Effector CD4-positive, alpha-beta T cell (primary cell): ENCODE measurements around the gene AGBL1.

ENCODE experiments used
- DNase-seq: peaks from one replicate; pipeline ENCODE4 v3.0.0-alpha.2; 2020

AGBL1 gene

GRCh38 chr15:86333819-86334218 is 254.1 kb downstream of the AGBL1 start:
- no peak for DNase-seq

DNA sequence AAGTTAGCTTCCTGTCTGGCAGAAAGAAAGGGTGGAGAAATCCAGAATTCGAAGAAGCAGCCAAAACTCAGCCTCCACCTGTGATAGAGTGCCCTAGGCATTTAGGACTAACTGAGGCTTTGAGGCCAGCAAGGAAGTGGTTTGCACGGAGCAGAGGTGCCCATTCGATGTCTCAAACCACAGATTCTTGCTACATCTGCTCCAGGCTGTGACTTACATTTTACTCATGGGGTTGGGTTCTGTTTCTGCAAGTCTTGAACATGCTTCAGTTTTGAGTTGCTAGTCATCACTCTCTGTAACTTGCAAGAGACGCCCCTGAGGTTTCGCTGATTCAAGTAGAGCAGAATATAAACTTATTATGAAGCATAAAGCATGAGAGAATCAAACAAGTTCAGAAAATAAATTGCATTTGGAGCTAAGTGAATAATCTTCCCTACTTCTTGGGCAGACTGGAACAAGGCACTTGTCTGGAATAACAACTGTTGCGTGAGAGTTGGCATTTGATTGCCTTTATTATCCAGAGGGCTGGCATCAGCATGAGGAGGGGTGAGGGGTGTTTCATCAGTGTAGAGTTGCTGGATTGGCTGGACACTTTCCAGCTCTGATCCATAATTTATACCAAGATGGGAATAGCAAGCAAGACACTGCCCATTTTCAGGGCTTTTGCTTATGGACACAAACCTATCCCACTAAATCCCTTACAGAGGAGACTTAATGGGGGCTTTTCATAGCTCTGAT is 256.5 kb downstream of the AGBL1 start:
- DNase-seq: no peak

- DNase-seq: no peak
Measured at GRCh38 chr15:86337071-86337470, 257.4 kb downstream of the AGBL1 start.

GRCh38 chr15:86347245-86347644 is 267.6 kb downstream of the AGBL1 start:
- DNase-seq: no peak

DNA sequence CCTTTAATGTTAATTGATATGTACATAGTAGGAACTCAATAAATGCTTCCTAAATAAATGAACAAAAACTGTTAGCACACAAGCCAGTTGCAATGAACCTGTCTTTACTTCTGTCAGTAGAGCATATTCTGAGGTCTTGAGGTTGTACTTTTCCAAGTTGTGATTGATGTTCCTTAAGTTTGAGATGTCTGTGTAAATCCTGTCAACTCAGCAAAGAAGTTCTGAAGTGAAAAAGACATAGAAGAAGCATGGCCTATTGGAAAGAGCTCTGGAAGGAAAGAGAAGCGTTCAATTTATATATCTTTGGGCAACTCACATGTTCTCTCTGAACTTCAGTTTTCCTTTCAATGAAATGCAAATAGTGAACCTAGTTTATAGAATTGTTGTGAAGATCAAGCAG is 269.9 kb downstream of the AGBL1 start:
- no peak for DNase-seq

DNA sequence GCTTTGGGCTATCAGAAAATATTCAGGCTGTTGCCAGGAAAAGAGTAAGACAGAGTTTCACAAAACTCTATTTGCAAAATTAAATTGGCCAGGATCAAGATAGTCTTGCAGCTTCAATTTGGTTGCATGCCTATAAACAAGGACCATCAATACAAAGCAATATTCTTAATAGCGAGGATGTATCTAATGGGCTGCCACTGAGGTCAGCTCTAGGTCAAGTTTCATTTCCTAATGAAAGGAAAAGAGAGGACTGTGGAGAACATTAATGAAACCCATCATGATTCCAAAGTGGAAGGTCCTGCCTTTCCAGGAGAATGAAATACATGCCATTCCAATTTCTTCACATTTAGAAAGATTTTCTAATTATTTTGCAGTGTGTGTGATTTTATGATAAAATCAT is 273.5 kb downstream of the AGBL1 start:
- no peak for DNase-seq

DNA sequence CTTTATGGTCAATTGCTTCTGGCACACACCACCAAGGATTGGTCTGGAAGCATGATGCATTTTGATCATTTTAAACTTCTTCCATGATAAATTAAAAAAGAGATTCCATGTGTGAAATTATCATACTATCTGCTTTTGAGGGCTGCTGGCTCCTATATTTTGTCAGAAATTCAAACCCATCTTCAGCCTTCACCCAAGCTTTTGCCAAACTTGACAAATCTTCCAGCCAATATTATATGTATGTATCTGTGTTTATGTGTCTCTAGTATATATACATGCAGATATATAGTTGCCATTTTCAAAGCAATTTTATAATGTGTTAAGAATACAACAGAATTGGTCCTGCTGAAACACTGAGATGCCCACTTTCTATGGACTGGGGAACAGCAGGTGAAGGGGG is 275.7 kb downstream of the AGBL1 start:
- no peak for DNase-seq

GRCh38 chr15:86355801-86356200 is 276.1 kb downstream of the AGBL1 start:
- no peak for DNase-seq

GRCh38 chr15:86362555-86362954 is 282.9 kb downstream of the AGBL1 start:
- DNase-seq: no peak

DNA sequence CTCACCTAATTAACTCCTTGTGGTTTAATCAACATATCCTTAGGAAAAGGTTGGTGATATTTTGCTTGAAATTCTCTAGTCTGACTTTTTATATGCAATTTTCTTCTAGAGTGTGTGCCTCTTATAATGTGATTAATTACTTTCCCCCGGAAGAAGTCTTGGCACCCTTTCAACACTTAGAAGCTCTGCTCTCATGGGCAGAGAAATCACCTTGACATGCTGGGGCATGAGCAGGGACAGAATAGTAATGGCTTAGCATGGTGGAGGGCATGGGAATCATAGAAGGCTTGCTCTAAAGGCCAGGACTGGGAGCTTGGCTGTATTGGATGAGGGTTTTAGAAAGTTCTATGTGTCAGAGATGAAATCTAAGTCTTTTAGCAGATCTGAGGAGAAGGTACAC is 293.5 kb downstream of the AGBL1 start:
- no peak for DNase-seq

DNA sequence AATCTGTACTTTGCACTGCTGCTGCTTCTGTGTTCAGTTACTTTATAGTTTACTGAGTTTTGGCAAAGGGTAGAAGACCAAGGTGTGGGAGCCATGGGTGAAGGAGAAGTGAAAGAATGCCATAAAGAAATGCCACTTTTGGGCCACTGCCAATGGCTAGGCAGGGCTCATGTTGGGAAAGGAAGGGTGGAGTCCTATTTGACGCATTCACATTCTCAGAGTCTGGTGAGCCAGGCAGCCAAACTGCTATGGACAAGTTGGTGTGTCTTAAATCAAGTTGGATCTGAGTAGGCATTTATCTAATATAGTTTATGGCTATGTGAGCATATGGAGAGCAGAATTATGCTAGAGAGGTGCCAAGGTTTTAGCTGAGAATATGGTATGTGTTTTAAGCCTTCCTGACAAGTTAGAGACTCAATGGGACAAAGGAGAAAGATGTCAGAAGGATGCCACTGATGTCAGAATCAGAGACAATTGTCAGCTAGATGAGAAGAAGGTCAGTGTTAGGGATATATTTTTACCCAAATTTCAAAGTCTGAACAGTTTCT is 296.1 kb downstream of the AGBL1 start:
- DNase-seq: no peak

GRCh38 chr15:86377914-86378313 is 298.2 kb downstream of the AGBL1 start:
- no peak for DNase-seq

DNA sequence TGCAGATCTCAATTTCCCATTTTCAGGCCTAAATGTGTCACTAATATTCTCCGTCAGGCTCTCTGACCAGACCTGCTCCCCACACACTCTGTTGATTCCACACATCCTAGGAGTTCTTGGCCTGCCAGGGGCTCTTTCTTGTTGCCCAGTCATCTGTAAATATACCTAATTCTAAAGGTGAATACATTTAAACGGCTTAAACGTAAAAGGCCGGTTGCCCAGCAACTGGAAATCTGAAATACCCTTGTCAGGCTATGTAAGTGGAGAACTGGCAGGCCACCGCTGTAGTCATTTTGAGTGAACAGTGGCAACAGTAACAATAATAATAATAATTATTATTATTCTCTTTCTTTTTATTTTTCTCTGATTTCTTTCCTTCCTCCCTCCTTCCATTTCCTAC is 302.7 kb downstream of the AGBL1 start:
- no peak for DNase-seq

- DNase-seq: no peak
Measured at GRCh38 chr15:86383611-86384010, 303.9 kb downstream of the AGBL1 start.

GRCh38 chr15:86384186-86384585 is 304.5 kb downstream of the AGBL1 start:
- no peak for DNase-seq

DNA sequence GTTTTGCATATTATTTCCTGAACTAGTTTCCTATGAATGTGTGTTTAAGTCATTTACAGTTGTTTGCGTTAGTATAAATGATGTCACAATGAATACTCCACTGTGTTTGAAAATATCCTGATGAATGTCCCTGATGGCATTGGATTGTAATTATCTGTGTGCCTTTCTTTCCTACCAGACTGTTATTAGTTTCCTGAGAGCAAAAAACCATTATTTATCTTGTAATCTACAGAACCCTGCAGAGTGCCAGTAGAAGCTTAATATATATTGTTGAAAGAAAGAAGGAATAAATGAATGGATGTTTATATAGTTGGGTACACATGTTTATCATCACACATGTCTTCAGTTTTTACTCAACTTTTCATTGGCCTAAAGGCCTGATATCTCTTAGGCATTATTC is 312.6 kb downstream of the AGBL1 start:
- no peak for DNase-seq

DNA sequence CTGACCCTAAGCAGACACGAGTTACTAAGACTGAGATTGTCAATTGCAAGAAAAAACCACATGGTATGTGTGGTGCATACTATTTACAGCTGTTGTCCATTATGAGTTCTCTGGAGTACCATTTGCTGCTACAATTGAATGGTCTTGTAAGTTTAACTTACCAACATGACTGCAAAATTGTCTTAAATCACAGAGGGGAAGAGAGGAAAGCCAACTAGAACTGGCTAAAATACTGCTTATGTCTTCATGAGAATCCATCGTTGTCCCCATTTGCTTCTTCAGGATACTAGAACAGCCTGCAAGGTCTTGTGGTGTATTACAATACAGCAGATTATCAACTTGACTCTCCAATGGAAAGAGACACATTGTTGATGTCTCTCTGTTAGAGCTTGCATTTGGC is 313.2 kb downstream of the AGBL1 start:
- DNase-seq: no peak

GRCh38 chr15:86394866-86395265 is 315.2 kb downstream of the AGBL1 start:
- no peak for DNase-seq

DNA sequence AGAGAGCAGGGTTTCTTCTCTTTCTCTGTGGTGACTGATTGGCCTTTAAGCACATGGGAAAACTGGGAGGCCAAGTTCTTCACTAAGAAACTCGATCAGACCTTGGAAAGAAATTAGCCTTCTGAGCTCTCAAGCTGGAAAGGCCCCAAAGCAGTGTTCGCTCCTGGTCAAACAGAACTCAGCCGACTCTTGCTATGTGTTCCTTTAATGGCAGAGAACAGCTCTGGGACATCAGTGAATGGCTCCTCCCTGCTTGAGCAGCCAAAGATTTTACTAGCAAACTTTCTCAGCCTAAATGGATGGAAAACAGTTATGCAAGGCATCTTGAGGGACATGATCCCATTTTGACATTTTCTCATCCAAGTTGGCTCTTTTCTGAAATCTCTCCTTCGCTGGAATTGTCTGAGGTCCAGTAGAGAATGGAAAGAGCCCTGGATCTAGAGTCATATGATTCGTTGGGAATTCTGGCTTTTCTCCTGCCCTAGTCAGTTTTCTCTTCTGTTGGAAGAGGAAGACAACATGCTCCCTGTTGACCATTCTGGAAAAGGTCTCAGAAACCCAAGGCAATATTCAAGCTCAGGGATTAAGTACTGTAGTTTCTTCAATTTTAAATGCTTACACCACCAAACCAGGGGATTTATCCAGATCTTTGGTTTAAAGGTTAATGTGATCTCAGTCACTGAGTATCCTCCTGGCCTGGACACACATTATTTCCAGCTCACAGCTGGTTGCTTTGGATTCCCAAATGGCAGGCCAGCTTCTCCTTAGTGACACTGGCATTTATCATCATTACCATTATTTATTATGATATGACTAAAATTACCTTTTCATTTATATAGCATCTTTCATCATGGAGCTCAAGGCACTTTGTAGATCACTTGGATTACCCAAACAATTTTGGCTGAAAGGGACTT is 319.6 kb downstream of the AGBL1 start:
- no peak for DNase-seq

GRCh38 chr15:86403221-86403620 is 323.6 kb downstream of the AGBL1 start:
- no peak for DNase-seq

DNA sequence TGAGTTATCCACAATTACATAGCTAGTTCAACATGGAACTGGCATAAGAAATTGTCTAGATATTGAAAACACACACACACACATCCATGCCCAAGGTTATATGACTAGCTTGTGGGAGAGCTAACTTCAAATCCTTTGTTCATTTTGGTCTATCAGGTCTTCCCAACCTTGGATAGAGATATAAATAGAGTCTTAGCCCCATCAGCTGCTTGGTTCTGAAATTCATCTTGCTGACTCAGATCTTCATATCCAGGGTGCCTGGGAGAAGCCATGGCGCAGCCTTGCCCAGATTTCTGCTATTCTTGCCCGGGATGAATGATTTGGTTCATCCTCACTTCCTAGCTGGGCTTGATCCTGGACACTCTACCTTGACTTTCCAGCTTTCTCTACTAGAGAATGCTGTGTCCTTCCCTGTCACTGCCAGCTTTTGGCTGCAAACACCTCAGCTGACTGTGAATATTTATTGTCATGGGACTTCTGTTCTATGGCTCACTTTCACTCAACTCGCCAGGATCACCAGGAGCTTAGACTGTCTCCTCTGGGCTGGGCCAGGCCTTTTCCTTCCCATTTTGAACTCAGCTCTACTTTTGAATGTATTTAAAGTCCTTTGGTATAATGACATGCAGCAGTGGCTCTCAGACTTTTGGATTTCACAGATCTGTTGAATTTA is 324.4 kb downstream of the AGBL1 start:
- DNase-seq: no peak

DNA sequence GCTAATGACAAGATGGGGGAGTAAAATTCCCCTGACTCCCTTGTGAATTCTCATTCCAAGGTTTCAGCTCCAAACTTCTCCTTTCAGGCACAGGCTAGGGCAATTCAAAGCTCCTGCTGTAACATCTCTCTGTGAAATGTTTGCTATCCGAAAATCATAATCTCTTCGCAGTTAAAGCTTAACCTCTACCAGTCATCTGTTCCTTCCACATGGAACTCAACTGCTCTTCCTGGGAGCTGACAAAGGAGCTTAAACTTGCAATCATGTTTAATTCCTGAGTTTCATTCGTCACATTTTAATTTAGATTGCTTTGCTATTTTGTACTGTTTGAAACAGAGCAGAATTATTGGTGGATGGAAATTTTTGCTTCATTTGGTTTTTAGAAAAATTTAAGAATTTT is 328.6 kb downstream of the AGBL1 start:
- DNase-seq: no peak

DNA sequence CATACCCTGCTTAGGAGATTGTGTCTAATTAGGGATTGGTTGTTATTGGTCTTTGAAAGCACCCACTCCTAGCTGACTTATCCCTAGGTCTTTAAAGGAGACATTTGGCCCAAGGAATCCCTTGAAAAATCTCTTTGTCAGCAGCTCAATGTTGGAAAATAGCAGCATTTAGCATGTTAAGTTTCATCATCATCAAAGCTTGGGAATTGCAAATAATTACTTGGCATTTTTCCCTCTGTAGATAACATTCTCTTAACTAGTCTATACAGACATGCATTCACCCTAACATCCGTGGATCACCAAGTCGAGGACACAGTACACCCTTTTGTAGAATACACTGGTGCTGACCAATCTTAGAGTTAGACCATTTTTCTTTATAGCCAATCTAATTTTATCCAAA is 332.2 kb downstream of the AGBL1 start:
- no peak for DNase-seq
